ENCODE results near the gene LCN12.

The LCN12 gene

GRCh38 chr9:136926749-136927148 is 25.3 kb upstream of the LCN12 start:
- FAIRE-seq (no peak), DNase-seq (ENCODE audit: insufficient read length, low spot score) (no peak)

GRCh38 chr9:136927343-136928271 is 24.5 kb upstream of the LCN12 start:
- DNase-seq (ENCODE audit: insufficient read length, low spot score): no peak
- FAIRE-seq: no peak

GRCh38 chr9:136928591-136928990 is 23.5 kb upstream of the LCN12 start:
- FAIRE-seq (no peak), DNase-seq (ENCODE audit: insufficient read length, low spot score) (no peak)

- DNase-seq (ENCODE audit: insufficient read length, low spot score) (no peak), FAIRE-seq (no peak)
Measured at GRCh38 chr9:136930014-136930413, 22.1 kb upstream of the LCN12 start.

GRCh38 chr9:136931611-136932130 is 20.4 kb upstream of the LCN12 start:
- FAIRE-seq (no peak), DNase-seq (ENCODE audit: insufficient read length, low spot score) (no peak)

- FAIRE-seq: no peak
- DNase-seq (ENCODE audit: insufficient read length, low spot score): no peak
Measured at GRCh38 chr9:136934277-136934676, 17.8 kb upstream of the LCN12 start.

- FAIRE-seq (no peak), DNase-seq (ENCODE audit: insufficient read length, low spot score) (no peak)
Measured at GRCh38 chr9:136935651-136936050, 16.4 kb upstream of the LCN12 start.

GRCh38 chr9:136936645-136937170 is 15.4 kb upstream of the LCN12 start:
- FAIRE-seq: no peak
- no peak for DNase-seq (ENCODE audit: insufficient read length, low spot score)

- no peak for DNase-seq (ENCODE audit: insufficient read length, low spot score)
- FAIRE-seq: no peak
Measured at GRCh38 chr9:136937186-136938001, 14.7 kb upstream of the LCN12 start.

- no peak for DNase-seq (ENCODE audit: insufficient read length, low spot score)
- no peak for FAIRE-seq
Measured at GRCh38 chr9:136939431-136939995, 12.6 kb upstream of the LCN12 start.

GRCh38 chr9:136939996-136940525 is 12.0 kb upstream of the LCN12 start:
- FAIRE-seq: no peak
- no peak for DNase-seq (ENCODE audit: insufficient read length, low spot score)

- no peak for FAIRE-seq
- DNase-seq (ENCODE audit: insufficient read length, low spot score): no peak
Measured at GRCh38 chr9:136940526-136941230, 11.4 kb upstream of the LCN12 start.

- DNase-seq (ENCODE audit: insufficient read length, low spot score): no peak
- no peak for FAIRE-seq
Measured at GRCh38 chr9:136941231-136942111, 10.6 kb upstream of the LCN12 start.

GRCh38 chr9:136942112-136942880 is 9.8 kb upstream of the LCN12 start:
- FAIRE-seq (no peak), DNase-seq (ENCODE audit: insufficient read length, low spot score) (no peak)

GRCh38 chr9:136942881-136943230 is 9.2 kb upstream of the LCN12 start:
- no peak for FAIRE-seq
- DNase-seq (ENCODE audit: insufficient read length, low spot score): no peak

- DNase-seq (ENCODE audit: insufficient read length, low spot score): peak; percentile 85
- peak; percentile 21 for FAIRE-seq
Measured at GRCh38 chr9:136943291-136944211, 8.5 kb upstream of the LCN12 start.

GRCh38 chr9:136944212-136944518 is 7.9 kb upstream of the LCN12 start:
- DNase-seq (ENCODE audit: insufficient read length, low spot score): peak; percentile 87
- peak; percentile 26 for FAIRE-seq
